Rectal smooth muscle tissue (tissue), 1 donor: ENCODE data around the gene SAYSD1.

Source experiments
- H3K27ac ChIP-seq: one replicate; pipeline ENCODE4 v1.7.0; 2013; ENCODE audit warnings: low read depth, low read length, inconsistent platforms
- H3K27me3 ChIP-seq: one replicate; pipeline ENCODE4 v1.7.0; 2013; ENCODE audit warnings: low read length; ENCODE audit not compliant: control insufficient read depth, insufficient read depth
- H3K36me3 ChIP-seq: one replicate; pipeline ENCODE4 v1.7.0; 2013; ENCODE audit warnings: low read length; ENCODE audit not compliant: control insufficient read depth, insufficient read depth
- H3K4me1 ChIP-seq: one replicate; pipeline ENCODE4 v1.7.0; 2013; ENCODE audit warnings: low read length; ENCODE audit not compliant: control insufficient read depth, insufficient read depth
- H3K4me3 ChIP-seq: one replicate; pipeline ENCODE4 v1.7.0; 2013; ENCODE audit warnings: low read length
- H3K9ac ChIP-seq: one replicate; pipeline ENCODE4 v1.7.0; 2013; ENCODE audit warnings: low read length

The SAYSD1 gene

DNA sequence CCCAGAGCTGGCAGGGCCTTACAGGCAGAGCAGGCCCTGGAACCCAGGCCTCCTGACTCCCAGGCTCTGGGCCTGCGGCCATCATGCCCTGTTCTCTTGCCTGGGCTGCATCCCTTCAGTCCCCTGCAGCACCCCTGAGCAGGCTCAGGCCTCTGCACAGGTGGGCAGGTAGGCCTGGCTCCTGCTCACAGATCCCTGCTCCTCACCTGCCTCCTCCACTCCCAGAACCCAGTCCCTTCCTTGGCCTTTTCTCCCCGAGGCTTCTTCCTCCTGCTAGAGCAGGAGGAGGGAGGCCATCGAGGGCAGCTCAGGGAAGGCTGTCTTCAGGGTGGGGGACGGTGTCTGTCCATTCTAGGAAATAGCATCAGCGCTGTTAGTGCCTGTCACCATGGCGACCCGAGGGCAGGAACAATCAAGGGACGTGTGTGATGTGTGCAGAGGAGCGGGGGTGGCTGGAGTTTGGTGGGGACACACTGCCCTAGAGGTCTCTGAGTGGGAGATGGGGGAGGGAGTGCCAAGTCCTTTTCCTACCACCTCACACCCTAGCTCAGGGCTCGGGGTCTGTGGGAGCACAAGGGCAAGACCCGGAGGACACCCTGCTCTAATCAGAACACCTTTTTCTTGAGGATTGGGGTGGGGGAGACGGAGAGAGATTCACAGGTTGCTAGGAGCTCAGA lies 39.8 kb downstream of the SAYSD1 start:
- Histone ChIP-seq H3K9ac (no peak overlapping the region), H3K27ac (no peak overlapping the region), H3K4me3 (no peak overlapping the region), H3K27me3 (no peaks in the 10 kb centered on the region), H3K4me1 (no peaks in the 10 kb centered on the region), H3K36me3 (no peaks in the 10 kb centered on the region)

DNA sequence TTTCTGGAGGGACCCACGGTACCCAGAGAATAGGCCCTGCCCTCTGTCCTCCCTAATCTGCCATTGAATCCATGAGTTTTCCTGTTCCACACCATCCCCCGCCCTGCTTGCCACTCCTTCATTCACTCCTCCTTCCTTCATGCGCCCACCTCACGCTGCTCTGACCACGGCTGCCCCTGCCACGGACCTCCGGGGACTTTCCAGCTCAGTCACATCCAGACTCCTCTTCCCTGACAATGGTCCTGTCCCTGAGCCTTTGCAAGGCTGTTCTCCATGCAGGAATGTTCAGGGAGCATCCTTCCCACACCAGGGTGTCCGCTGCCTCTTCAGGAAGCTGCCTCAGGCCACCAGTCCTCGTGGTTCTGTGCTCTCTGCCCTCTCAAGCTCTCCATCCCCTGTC lies 40.5 kb downstream of the SAYSD1 start:
- H3K27me3 ChIP-seq, result no peaks in the 10 kb centered on the region
- H3K36me3 ChIP-seq, result no peaks in the 10 kb centered on the region
- H3K27ac ChIP-seq, result no peak overlapping the region
- H3K4me1 ChIP-seq, result no peaks in the 10 kb centered on the region
- H3K4me3 ChIP-seq, result no peak overlapping the region
- no peak overlapping the region for H3K9ac ChIP-seq

DNA sequence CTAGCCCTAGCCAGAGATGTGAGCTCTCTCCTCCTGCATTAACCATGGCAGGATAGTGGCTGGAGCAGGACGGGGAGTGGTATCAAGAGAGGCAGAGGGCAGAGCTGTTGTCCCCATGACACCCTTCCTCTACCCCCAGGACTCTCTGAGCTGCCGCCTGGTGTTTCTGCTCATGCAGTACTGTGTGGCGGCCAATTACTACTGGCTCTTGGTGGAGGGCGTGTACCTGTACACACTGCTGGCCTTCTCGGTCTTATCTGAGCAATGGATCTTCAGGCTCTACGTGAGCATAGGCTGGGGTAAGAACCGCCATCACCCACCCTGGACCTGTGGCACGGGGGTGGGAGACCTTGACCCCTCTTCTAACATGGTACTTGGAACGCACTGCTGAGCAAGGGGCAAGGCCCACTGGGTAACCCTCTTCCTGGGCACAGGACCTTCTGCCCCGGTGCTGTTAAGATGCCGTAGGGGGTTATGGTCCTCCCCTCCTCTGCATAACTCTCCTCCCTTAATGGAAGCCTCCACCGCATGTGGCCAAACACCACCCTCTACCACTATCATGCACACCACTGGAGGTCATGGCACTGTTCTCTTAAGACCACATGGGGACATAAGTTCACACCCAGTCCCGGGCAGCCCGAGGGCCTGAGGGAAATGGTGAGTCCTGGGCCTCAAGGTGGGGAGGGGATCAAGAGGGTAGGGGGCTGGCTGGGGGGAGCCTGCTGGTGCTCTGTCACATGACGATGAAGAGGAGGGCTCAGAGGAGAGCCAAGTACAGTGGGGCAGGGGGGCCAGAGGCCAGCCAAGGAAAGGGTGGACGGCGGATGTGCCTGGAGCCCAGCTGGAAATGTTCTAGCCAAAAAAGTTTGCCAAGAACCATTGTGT lies 41.3 kb downstream of the SAYSD1 start:
- Histone ChIP-seq H3K27ac (no peak overlapping the region), H3K4me1 (no peaks in the 10 kb centered on the region), H3K36me3 (no peaks in the 10 kb centered on the region), H3K4me3 (no peak overlapping the region), H3K27me3 (no peaks in the 10 kb centered on the region), H3K9ac (no peak overlapping the region)

GRCh38 chr6:39072830-39073229 lies 42.2 kb downstream of the SAYSD1 start:
- Histone ChIP-seq H3K27me3 (no peaks in the 10 kb centered on the region), H3K27ac (no peak overlapping the region), H3K4me1 (no peaks in the 10 kb centered on the region), H3K36me3 (no peaks in the 10 kb centered on the region), H3K9ac (no peak overlapping the region), H3K4me3 (no peak overlapping the region)

- Histone ChIP-seq H3K27ac (no peak overlapping the region), H3K36me3 (no peaks in the 10 kb centered on the region), H3K4me3 (no peak overlapping the region), H3K27me3 (no peaks in the 10 kb centered on the region), H3K9ac (no peak overlapping the region), H3K4me1 (no peaks in the 10 kb centered on the region)
These were observed 46.6 kb downstream of the SAYSD1 start for GRCh38 chr6:39068391-39068790.

DNA sequence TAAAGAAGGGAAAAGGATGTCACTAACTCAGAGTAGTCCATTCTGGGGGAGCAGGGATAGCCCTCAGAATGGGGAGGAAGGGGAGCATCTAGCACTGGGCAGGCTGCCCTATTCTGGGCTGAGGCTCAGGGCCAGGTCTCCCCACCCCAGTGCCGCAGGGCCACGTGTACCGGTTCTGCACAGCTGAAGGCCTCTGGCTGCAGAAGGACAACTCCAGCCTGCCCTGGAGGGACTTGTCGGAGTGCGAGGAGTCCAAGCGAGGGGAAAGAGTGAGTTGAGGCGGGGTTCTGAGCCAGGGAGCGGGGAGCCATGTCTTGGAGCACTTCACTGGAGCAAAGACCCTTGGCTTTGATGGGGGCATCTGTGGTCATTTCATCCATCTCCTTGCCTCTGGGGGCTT lies 49.4 kb downstream of the SAYSD1 start:
- H3K27ac ChIP-seq, result no peak overlapping the region
- H3K4me3 ChIP-seq, result no peak overlapping the region

DNA sequence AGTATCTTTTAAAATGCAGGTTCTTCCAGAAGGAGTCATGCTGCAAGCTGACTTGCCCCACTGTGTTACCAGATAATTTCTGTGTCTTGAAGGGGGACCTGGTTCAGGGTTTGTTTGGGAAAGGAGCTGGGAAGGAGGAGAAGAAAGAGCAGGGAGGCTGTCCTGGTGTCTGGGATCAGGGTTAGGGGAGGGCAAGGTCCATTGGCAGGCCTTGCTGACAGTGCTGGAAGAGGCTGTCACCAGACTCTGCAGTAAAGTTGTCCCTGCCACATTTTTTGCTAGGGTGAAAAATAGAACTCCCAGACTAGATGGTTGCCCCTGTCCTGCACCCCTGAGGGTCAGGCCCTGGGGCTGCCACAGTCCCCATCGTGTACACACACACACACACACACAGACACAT lies 51.5 kb downstream of the SAYSD1 start:
- Histone ChIP-seq H3K4me3 (no peak overlapping the region), H3K27me3 (no peaks in the 10 kb centered on the region), H3K36me3 (no peaks in the 10 kb centered on the region), H3K27ac (no peak overlapping the region), H3K4me1 (no peaks in the 10 kb centered on the region), H3K9ac (no peak overlapping the region)

More for the DNA sequence above, 49.4 kb downstream of the SAYSD1 start:
- H3K9ac ChIP-seq, result no peak overlapping the region
- H3K36me3 ChIP-seq, result no peaks in the 10 kb centered on the region
- H3K4me1 ChIP-seq, result no peaks in the 10 kb centered on the region
- H3K27me3 ChIP-seq, result no peaks in the 10 kb centered on the region

- Histone ChIP-seq H3K27ac (no peak overlapping the region), H3K9ac (no peak overlapping the region), H3K27me3 (no peaks in the 10 kb centered on the region), H3K4me1 (no peaks in the 10 kb centered on the region), H3K36me3 (no peaks in the 10 kb centered on the region), H3K4me3 (no peak overlapping the region)
These were observed 52.8 kb downstream of the SAYSD1 start for GRCh38 chr6:39062014-39062740.

- Histone ChIP-seq H3K36me3 (no peaks in the 10 kb centered on the region), H3K27ac (no peak overlapping the region), H3K4me3 (no peak overlapping the region), H3K4me1 (no peaks in the 10 kb centered on the region), H3K27me3 (no peaks in the 10 kb centered on the region), H3K9ac (no peak overlapping the region)
These were observed 53.4 kb downstream of the SAYSD1 start for GRCh38 chr6:39061588-39061987.

DNA sequence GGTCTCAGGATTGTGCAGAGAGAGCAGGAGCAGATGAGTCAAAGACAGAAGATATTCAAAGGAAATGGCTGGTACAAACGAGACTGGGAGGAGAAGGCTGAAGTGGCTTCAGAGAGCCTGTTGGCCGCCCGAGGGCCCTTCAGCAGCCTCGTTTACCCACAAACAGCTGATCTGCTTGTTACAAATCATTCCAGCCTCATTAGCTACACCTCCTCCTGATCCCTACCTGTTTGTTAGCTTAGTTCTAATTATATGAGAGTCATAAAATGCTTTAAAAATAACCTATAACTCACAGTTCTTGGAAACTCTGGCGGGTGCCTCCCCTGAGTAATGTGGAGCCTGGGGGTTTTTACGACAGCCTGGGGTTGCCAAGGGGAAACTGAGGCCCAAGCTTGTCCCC lies 53.8 kb downstream of the SAYSD1 start:
- Histone ChIP-seq H3K4me3 (no peak overlapping the region), H3K27me3 (no peaks in the 10 kb centered on the region), H3K4me1 (no peaks in the 10 kb centered on the region), H3K36me3 (no peaks in the 10 kb centered on the region), H3K27ac (no peak overlapping the region), H3K9ac (no peak overlapping the region)

- no peaks in the 10 kb centered on the region for H3K4me1 ChIP-seq
- no peaks in the 10 kb centered on the region for H3K27me3 ChIP-seq
- H3K27ac ChIP-seq, result no peak overlapping the region
- H3K36me3 ChIP-seq, result no peaks in the 10 kb centered on the region
- H3K9ac ChIP-seq, result no peak overlapping the region
- no peak overlapping the region for H3K4me3 ChIP-seq
These were observed 54.4 kb downstream of the SAYSD1 start for GRCh38 chr6:39060467-39061160.
